HG02943 (cell line): ENCODE data around the gene EFNB2.

Source experiments
- ATAC-seq: cut with Tn5 transposase; IDR thresholded peaks from one replicate; pipeline ENCODE4 v1.9.1; 2021; ENCODE audit warnings: mild to moderate bottlenecking, low read depth, moderate library complexity; ENCODE audit not compliant: unreplicated experiment

EFNB2 gene

GRCh38 chr13:106489849-106490568, 45.5 kb downstream of the EFNB2 start:
- ATAC-seq: no peak

DNA sequence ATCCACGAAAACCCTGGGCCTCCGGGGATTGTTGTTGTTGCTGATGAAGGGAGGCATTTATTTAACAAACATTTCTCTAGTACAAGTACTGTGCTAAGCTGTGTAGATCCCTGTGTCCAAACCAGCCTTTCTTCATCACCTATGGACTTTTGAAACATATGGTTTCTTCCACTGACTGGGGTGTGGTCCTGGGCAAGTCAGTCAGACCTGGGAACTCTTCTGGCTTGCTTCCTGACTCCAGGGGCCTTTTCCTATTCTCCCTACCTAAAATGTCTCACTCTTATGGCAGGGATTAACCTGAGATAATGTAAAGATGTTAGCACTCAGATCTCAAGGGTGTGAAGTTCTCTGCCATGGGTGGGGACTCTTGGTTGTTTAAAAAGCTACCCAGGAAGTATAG, 46.8 kb downstream of the EFNB2 start:
- ATAC-seq: no peak

- no peak for ATAC-seq
Measured at GRCh38 chr13:106488076-106488475, 47.4 kb downstream of the EFNB2 start.

DNA sequence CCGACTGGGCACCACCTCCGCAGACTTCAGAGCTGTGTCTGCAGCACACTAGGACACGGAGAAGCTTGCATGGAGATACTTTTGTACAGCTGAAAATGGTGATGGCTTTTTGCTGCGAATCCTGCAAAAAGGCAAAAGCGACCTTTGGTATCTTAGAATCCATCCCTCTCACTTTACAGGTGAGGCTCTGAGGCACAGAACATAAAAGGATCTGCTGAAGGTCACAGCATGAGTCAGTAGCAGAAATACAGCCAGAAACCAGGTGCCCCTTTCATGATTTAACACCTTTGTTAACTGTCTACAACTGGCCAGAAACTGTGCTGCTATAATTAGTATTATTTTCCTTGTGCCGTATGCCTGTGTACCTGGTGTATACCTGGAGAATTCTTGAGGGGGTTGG, 48.3 kb downstream of the EFNB2 start:
- no peak for ATAC-seq

DNA sequence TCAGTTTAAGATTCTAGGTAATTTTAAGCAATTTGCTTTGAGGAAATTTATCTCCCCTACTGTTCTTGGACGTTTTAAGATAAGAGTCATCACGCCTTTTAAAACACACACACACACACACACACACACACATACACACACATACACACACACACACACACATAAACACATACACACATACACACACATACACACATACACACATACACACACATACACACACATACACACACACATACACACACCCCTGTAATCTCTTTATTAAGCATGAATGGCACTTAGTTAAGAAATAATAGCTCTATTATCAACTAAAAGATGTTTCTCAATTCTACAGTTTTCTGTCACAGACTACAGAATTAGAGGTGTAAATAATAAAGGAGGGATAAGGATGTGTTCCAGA, 49.2 kb downstream of the EFNB2 start:
- ATAC-seq: no peak

GRCh38 chr13:106484537-106485193, 50.8 kb downstream of the EFNB2 start:
- ATAC-seq: no peak

DNA sequence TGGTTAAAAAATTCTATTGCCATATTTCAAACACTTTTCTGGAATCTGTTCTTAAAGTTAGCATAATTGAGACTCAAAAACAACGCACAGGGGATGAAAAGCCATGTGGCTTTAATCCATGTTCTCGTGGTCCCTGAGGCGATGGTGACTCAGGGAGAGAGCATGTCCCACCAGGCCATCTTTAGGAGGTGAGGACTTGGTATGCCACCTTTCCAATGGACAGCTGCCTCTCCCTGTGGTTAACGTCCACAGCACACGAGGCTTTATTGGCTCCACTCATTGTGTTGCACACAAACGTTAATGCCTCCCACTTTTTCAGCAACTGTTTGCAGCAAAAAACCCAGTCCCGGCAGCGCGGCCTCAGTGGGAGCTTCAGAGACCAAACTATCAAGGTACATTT, 51.4 kb downstream of the EFNB2 start:
- no peak for ATAC-seq

DNA sequence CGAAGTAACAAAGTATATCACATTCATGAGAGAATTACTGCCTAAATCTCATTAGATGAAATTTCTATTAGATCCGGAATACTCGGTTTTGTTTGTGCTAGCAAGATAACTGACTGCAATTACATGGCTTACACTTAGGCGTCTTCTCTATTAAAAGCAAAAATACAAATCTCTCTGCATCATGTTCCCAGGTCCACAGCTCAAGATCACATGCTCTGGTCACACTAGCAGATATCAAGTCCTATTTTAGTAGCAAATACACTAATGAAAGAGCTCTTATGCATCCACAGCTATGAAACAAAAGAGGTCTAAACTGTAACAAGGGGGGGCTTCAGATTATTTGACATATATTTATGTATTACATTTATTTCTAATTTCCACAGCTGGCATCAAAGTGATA, 53.5 kb downstream of the EFNB2 start:
- no peak for ATAC-seq

GRCh38 chr13:106480351-106480910, 55.0 kb downstream of the EFNB2 start:
- no peak for ATAC-seq

DNA sequence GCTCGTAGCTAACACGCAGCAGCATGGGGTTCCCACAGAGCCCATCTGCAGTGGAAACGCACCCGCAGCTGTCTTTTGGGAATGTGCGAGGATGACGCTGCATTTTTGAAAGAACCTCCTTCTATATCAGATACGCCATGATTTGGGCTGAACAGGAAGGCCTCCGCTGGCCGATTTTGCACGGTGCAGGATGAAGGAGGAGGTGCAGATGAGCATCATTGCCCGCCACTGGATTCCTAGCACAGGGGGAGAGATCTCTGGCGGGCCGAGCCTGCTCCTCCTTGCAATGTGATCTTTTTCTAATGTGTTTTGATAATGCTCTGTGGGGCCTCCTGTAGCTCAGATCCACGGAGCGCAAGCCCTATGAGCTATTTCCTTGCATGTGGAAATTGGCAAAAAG, 55.5 kb downstream of the EFNB2 start:
- ATAC-seq: no peak

- ATAC-seq: no peak
Measured at GRCh38 chr13:106478116-106478515, 57.3 kb downstream of the EFNB2 start.

- no peak for ATAC-seq
Measured at GRCh38 chr13:106477303-106477702, 58.2 kb downstream of the EFNB2 start.

GRCh38 chr13:106475852-106476251, 59.6 kb downstream of the EFNB2 start:
- ATAC-seq: no peak

- no peak for ATAC-seq
Measured at GRCh38 chr13:106474912-106475311, 60.5 kb downstream of the EFNB2 start.

- no peak for ATAC-seq
Measured at GRCh38 chr13:106473154-106473553, 62.3 kb downstream of the EFNB2 start.

- ATAC-seq: no peak
Measured at GRCh38 chr13:106472621-106473020, 62.8 kb downstream of the EFNB2 start.

- no peak for ATAC-seq
Measured at GRCh38 chr13:106471957-106472543, 63.4 kb downstream of the EFNB2 start.

DNA sequence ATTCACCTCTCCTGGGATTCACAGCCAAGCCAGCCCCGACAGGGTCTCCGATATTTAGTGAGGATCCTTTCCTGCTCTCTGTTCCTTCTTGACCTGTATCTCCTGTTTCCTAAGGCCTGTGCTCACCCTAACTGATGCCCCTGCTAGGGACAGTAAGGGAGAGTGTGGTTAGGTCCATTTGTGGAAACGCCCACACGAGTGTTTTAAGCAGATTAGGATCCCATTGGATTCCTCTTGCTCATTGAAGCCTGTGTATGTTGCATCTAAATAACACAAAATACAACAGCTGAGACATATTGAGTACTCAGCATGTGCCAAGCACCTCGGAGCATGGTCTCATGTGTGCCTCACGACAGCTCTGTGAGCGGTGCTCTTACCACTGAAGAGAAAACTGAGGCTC, 64.9 kb downstream of the EFNB2 start:
- ATAC-seq: no peak

DNA sequence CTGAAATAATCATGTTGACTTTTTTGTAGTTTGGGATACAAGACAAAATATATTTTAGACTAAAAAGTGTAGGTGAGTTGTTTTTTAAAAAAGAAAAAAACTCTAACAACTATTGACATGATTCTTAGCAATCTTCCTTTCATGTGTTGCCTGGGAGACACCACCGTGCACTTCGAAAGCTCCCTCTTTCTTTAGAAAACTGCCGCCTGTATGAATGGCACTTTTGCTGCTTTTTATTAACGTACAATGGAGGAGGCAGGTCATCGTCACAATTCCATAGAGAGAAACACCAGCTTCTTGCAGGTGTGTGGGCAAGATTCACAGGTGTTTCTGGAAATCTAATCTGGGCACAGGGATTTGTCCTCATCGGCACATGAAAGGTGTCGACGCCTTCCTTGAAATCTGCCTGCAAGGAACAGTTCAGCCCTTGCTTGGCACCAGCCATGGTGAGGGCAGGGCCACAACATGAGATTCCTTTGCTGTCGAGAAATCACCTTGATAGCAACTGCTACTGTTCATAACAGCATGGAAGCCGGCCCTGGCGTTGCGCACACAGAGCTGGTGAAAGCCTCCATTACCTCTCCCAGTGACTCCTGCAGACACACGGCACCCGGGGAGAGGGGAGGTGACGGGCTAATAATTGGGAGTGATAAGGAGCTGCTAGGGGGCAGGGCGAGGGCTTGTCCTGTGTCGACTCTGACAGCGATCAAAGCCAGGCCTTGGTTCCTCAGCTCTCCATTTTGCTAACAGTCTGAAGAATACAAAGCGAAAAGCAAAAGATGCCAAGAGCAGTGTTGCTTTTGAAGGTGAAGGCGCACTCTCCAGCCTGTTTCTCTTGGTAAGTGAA, 66.5 kb downstream of the EFNB2 start:
- no peak for ATAC-seq

GRCh38 chr13:106468207-106468606, 67.3 kb downstream of the EFNB2 start:
- no peak for ATAC-seq
